Nephron (organoid): ENCODE measurements around the gene CEP97.
A peak's percentile ranks its signal among the peaks of the same experiment; 100 is the strongest.
"Not testable (repeated sequence)": the region's sequence is repeated elsewhere in the genome, so short reads cannot be mapped to it uniquely, and the experiment has no call there.

Experiments used
- H3K27ac Mint-ChIP-seq, 3 experiments: 2 replicates each; pipeline ENCODE4 v1.8.0; 2020; ENCODE audit warnings: mixed read lengths in 3 of 3, mild to moderate bottlenecking in 2 of 3, moderate library complexity in 1 of 3
- H3K27me3 Mint-ChIP-seq: 2 replicates; pipeline ENCODE4 v1.8.0; 2021; ENCODE audit warnings: low read depth, mild to moderate bottlenecking, moderate library complexity, mixed read lengths
- H3K36me3 Mint-ChIP-seq: 2 replicates; pipeline ENCODE4 v1.8.0; 2020; ENCODE audit warnings: low read depth, mixed read lengths
- H3K4me1 Mint-ChIP-seq: 2 replicates; pipeline ENCODE4 v1.8.0; 2020; ENCODE audit warnings: mixed read lengths
- H3K4me3 Mint-ChIP-seq, 3 experiments: 2 replicates each; pipeline ENCODE4 v1.8.0; 2020; ENCODE audit warnings: mild to moderate bottlenecking in 3 of 3, mixed read lengths in 3 of 3, moderate library complexity in 2 of 3
- H3K9me3 Mint-ChIP-seq: 2 replicates; pipeline ENCODE4 v1.8.0; 2020; ENCODE audit warnings: mixed read lengths
- CTCF ChIP-seq, 3 experiments: fragments of 200-600 bp; sonication (generic); IDR thresholded peaks; one replicate each; pipeline ENCODE4 v1.5.0; 2021; ENCODE audit warnings: antibody characterized with exemption in 3 of 3; ENCODE audit not compliant: unreplicated experiment in 3 of 3

Gene CEP97

GRCh38 chr3:101689286-101689685, 35.1 kb upstream of the CEP97 start:
- H3K36me3 Mint-ChIP-seq, result peaks cover 17% of the 10 kb centered on the region
- H3K27ac Mint-ChIP-seq, result peak overlapping the region; percentile 31 to 82 (median 69)
- H3K4me1 Mint-ChIP-seq, result peaks cover 41% of the 10 kb centered on the region
- TF ChIP-seq CTCF (IDR thresholded peaks at IDR 0.05; ENCODE audit: unreplicated experiment in 3 of 3), result no peak
- peak overlapping the region; percentile 31 to 56 (median 36) for H3K4me3 Mint-ChIP-seq
- H3K9me3 Mint-ChIP-seq, result no peaks in the 10 kb centered on the region
- no peaks in the 10 kb centered on the region for H3K27me3 Mint-ChIP-seq

GRCh38 chr3:101690972-101691371, 33.4 kb upstream of the CEP97 start:
- peaks cover 42% of the 10 kb centered on the region for H3K4me1 Mint-ChIP-seq
- no peaks in the 10 kb centered on the region for H3K9me3 Mint-ChIP-seq
- no peak overlapping the region for H3K4me3 Mint-ChIP-seq
- peak overlapping the region in 1 of 3 experiments; percentile 38 for H3K27ac Mint-ChIP-seq
- no peak for TF ChIP-seq CTCF (IDR thresholded peaks at IDR 0.05; ENCODE audit: unreplicated experiment in 3 of 3)
- no peaks in the 10 kb centered on the region for H3K27me3 Mint-ChIP-seq
- peaks cover 1% of the 10 kb centered on the region for H3K36me3 Mint-ChIP-seq

DNA sequence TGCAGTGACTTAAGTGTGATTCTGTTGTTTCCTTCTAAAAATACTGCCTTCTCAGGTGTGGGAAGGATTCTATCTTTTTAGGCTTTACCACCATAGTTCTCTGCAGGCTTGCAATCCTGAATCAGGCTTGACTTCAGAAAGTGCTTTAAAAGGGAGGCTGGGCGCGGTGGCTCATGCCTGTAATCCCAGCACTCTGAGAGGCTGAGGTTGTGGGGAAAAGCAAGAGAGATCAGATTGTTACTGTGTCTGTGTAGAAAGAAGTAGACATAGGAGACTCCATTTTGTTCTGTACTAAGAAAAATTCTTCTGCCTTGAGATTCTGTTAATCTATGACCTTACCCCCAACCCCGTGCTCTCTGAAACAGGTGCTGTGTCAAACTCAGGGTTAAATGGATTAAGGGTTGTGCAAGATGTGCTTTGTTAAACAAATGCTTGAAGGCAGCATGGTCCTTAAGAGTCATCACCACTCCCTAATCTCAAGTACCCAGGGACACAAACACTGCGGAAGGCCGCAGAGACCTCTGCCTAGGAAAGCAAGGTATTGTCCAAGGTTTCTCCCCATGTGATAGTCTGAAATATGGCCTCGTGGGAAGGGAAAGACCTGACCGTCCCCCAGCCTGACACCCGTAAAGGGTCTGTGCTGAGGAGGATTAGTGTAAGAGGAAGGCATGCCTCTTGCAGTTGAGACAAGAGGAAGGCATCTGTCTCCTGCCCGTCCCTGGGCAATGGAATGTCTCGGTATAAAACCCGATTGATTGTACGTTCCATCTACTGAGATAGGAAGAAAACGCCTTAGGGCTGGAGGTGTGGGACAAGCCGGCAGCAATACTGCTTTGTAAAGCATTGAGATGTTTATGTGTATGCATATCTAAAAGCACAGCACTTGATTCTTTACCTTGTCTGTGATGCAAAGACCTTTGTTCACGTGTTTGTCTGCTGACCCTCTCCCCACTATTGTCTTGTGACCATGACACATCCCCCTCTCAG, 32.4 kb upstream of the CEP97 start:
- not testable (repeated sequence) for H3K27me3 Mint-ChIP-seq, H3K4me3 Mint-ChIP-seq, H3K36me3 Mint-ChIP-seq, H3K9me3 Mint-ChIP-seq
- Mint-ChIP-seq H3K27ac (peak overlapping the region in 2 of 3 experiments; percentile 71 to 88), H3K4me1 (peaks cover 52% of the 10 kb centered on the region)

DNA sequence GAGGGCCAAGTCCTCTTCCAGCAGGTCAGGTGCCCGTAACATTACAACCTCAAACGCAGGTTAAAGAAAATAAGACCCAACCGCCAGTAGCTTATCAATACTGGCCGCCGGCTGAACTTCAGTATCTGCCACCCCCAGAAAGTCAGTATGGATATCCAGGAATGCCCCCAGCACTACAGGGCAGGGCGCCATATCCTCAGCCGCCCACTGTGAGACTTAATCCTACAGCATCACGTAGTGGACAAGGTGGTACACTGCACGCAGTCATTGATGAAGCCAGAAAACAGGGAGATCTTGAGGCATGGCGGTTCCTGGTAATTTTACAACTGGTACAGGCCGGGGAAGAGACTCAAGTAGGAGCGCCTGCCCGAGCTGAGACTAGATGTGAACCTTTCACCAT, 30.9 kb upstream of the CEP97 start:
- H3K36me3 Mint-ChIP-seq, H3K27me3 Mint-ChIP-seq, H3K9me3 Mint-ChIP-seq: not testable (repeated sequence)
- Mint-ChIP-seq H3K4me3 (peak overlapping the region in 1 of 3 experiments; percentile 8), H3K4me1 (peaks cover 46% of the 10 kb centered on the region), H3K27ac (peak overlapping the region; percentile 36 to 81 (median 54))
- peak in 2 of 3 experiments; percentile 18 to 23 for TF ChIP-seq CTCF (IDR thresholded peaks at IDR 0.05; ENCODE audit: unreplicated experiment in 3 of 3)

DNA sequence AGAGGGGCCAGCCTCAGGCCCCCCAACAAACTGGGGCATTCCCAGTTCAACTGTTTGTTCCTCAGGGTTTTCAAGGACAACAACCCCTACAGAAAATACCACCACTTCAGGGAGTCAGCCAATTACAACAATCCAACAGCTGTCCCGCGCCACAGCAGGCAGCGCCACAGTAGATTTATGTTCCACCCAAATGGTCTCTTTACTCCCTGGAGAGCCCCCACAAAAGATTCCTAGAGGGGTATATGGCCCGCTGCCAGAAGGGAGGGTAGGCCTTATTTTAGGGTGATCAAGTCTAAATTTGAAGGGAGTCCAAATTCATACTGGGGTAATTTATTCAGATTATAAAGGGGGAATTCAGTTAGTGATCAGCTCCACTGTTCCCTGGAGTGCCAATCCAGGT, 29.6 kb upstream of the CEP97 start:
- not testable (repeated sequence) for H3K27me3 Mint-ChIP-seq, H3K9me3 Mint-ChIP-seq, H3K36me3 Mint-ChIP-seq
- Mint-ChIP-seq H3K4me3 (peak overlapping the region; percentile 29 to 45 (median 33)), H3K4me1 (peaks cover 40% of the 10 kb centered on the region), H3K27ac (peak overlapping the region; percentile 72 to 91 (median 81))

- H3K9me3 Mint-ChIP-seq, result no peaks in the 10 kb centered on the region
- TF ChIP-seq CTCF (IDR thresholded peaks at IDR 0.05; ENCODE audit: unreplicated experiment in 3 of 3), result peak; percentile 75 to 83 (median 78)
- H3K4me1 Mint-ChIP-seq, result peaks cover 40% of the 10 kb centered on the region
- H3K36me3 Mint-ChIP-seq, result no peaks in the 10 kb centered on the region
- no peaks in the 10 kb centered on the region for H3K27me3 Mint-ChIP-seq
- H3K27ac Mint-ChIP-seq, result peak overlapping the region; percentile 45 to 91 (median 81)
- peak overlapping the region in 1 of 3 experiments; percentile 36 for H3K4me3 Mint-ChIP-seq
Observed at GRCh38 chr3:101695779-101696372, 28.5 kb upstream of the CEP97 start.
